Stimulated activated CD8-positive, alpha-beta memory T cell treated with anti-CD3 and anti-CD28 coated beads, Interleukin-12 subunit alpha, Interleukin-12 subunit beta, amount 100 ng/mL, for 24 hours (primary cell): ENCODE data around the gene TMEM245.

Experiments used
- DNase-seq: peaks from one replicate; pipeline ENCODE4 v3.0.0-alpha.2; 2020; ENCODE audit errors: extremely low read depth

Gene TMEM245

GRCh38 chr9:109101202-109101595, 18.5 kb downstream of the TMEM245 start:
- DNase-seq: no peak

GRCh38 chr9:109100543-109101201, 19.1 kb downstream of the TMEM245 start:
- DNase-seq: no peak

DNA sequence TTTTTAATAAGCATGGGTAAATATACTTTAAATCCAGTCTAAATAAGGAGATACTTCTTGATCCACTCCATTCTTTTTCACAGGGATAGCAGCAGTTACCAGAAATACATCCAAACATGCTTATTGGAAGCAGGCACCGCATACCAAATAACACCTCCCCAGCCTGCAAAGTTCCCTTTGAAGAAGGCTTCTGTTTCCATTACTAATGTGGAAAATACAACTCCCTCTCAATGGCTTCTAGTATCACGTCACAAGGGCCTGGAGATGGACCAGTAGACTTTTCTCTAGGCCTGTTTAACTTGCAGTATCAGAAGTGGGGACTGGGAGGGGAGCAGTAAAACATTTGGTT, 20.8 kb downstream of the TMEM245 start:
- no peak for DNase-seq

- no peak for DNase-seq
Measured at GRCh38 chr9:109098171-109098959, 21.4 kb downstream of the TMEM245 start.

DNA sequence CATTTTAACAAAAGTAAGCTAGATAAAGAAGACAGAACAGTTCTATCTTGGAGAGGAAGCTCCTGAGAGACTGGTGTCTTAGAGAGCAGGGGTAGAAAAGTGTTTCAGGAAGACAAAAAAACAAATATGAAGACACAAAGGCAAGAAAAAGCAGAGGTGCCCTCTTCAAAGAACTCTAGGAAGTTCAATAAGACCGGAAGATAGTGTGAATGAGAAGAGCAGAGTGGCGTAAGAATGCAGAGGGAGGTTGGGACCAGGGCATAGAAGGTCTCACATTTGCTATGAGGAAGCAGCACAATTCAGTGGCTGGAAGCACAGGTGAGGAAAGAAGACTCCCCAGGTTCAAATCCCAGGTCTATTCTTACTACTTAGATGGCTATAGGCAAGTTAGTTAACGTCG, 22.6 kb downstream of the TMEM245 start:
- DNase-seq: no peak

DNA sequence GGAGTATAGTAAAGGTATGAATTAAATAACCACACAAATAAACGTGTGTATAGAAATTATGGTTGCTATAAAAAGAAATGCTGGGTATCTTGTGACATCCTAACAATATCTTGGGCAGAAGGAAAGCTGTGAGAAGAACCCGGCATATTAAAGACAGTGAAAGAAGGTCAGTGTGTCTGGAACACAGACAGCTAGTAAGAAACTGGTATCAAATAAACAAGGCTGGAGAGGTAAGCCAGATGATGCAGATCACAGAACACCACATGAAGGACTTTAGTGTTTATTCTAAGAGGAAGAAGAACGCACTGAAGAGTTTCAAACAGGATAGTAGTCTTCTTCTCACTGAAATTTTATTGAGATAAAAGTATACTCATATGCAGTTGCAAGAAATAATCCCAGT, 24.4 kb downstream of the TMEM245 start:
- no peak for DNase-seq

GRCh38 chr9:109094268-109094667, 25.5 kb downstream of the TMEM245 start:
- DNase-seq: no peak

DNA sequence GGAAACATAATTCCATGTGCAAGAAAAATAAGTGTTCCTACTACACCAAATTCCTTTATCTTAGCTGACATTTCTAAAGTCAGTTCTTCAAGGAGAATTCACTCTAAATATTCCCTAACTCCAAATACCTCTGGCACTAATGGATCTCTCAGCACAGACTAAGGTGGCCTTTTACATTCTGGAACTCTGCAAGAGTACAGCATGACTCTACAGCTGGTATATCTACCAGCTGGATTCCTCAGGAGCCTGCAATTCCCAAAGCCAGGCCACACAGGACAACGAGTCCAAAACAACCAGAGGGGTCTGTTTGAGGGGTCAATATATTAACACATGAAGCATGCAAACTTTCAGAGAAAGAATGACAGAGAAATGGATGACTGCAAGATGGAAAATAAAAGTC, 27.2 kb downstream of the TMEM245 start:
- no peak for DNase-seq

- no peak for DNase-seq
Measured at GRCh38 chr9:109092051-109092580, 27.6 kb downstream of the TMEM245 start.

DNA sequence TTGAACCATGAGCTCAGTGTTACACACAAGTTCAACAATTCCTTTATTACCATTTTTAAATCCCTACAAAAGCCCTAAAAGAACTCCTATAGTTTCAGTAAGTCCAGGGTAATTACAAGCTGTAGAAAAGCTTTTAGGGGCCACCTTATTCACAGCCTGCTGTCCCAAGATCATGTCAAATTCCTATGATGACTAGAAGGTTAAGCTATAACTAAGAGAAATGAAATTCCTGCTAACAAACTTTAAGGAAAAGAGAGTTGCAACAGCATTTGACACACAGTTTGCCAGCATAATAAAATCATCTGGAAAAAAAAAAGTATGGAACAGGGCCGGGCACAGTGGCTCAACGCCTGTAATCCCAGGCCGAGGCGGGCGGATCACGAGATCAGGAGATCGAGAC, 31.5 kb downstream of the TMEM245 start:
- no peak for DNase-seq

DNA sequence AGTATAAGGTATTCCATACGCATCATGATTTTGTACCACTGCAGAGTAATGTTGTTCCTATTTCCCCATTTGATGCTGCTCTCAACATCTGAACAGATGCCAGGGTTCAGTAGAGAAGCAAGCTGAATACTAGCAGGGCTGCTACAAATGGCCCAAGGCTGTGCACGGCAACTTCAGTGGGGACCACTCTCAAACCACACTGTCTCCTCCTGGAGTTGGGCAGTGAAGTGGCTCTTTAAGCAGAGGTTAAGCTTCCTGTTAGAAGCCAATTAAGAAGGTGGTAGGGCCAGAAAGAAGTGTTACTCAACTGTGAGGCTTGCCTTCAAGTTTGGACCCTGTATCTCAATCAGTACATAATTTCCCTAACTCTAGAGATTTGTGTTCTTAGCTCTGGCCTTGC, 32.0 kb downstream of the TMEM245 start:
- DNase-seq: no peak

DNA sequence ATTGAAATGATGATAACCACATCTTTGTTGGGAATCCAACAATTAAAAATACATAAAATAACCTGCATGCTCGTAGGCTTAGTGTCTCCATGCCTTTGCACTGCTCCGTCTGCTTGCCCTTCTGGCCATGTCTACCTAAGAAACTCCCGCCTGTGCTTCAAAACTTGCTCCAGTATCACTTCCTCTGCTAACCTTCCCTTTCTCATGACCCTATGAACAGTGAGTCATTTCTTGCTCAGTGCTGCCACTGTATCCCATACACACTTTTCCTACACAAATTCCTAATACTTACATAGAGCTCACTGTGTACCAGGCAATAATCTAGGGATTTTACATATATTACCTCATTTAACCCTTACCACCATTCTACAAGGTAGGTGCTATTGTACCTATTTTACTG, 33.5 kb downstream of the TMEM245 start:
- no peak for DNase-seq

- no peak for DNase-seq
Measured at GRCh38 chr9:109085510-109085909, 34.2 kb downstream of the TMEM245 start.

DNA sequence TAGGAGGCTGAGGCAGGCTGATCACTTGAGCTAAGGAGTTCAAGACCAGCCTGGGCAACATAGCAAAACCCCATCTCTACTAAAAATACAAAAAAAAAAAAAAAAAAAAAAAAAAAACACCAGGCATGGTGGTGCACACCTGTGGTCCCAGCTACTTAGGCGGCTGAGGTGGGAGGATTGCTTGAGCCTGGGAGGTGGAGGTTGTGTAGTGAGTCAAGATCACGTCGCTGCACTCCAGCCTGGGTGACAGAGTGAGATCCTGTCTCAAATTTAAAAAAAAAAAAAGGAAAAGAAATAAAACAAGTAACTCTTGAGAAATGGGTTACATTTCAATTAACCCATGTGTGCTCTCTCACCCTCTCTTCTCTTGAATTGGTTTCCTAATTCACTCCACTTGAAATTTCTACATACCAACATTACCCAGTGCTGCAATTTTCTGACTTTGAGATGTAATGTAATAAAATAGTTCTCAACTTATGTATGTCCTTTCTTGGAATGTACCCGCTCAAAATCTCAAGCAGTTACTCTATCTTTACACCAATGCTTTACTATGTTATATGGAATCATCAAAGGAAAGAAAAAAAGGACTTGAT, 35.8 kb downstream of the TMEM245 start:
- DNase-seq: no peak

GRCh38 chr9:109083141-109083540, 36.6 kb downstream of the TMEM245 start:
- no peak for DNase-seq

DNA sequence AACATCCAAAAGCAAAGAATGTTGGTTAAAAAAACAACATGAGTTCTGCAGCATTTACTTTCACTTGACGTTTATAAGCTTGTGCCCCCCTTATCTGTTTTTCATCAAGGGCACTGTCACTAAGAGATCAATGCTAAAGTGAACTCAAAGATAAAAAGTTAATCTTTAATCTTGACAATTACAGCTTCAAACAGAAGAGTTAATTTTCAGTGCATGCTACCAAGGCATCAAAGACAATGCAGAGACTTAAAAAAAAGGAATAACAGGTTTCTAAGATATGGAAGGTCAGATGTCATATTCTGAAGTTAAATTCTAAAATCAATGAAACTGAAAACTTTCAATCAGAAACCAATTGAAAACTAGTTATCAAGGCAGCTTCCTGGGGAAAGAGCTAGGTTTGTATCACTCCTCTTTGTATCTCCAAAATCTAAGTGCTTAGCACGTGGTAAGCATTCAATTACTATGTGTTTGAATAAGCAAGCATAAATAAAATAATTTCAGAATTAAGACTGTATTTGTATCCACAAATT, 37.6 kb downstream of the TMEM245 start:
- DNase-seq: no peak

GRCh38 chr9:109074236-109074889, 45.4 kb downstream of the TMEM245 start:
- DNase-seq: no peak

DNA sequence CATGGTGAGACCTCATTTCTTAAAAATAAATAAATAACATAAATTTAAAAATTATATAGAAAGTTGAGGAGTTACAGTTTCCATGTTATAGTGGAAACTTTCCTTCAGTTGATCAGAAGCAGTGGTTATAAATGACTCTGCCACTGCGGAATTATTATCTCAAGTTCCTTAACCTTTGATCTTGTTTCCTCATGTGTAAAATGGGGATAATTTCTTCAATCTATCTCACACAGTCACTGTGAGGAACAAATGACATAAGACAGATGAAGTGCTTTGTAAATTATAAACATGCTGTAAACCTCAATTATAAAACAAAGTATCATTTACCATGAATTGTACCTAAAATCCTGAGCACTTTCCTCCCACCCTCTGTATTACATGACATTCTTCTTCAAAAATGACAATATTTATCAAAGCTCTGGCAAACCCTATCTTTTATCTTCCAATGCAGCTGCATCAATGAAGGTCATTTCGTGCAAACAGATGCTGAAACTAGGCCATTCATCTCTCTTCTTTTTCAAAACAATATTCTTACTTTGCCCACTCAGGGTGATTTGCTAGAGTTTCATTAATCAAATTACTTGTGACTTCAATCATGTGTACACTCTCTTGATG, 46.8 kb downstream of the TMEM245 start:
- DNase-seq: no peak

- DNase-seq: no peak
Measured at GRCh38 chr9:109072133-109072692, 47.5 kb downstream of the TMEM245 start.

DNA sequence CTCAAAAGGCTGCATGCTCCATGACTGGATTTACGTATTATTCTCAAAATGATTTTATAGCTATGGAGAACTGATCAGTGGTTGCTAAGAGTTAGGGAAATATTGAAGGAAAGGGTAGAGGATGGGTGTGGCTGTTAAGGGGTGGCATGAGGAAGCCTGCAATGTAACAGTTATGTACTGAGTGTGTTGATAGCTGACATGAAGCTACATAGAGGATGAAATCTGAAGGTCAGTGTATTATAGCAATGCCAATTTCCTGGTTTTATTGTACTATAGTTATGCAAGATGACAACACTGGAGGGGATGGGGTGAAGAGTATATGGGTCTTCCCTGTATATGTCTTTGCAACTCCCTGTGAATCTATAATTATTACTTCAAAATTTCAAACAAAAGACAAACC, 51.0 kb downstream of the TMEM245 start:
- no peak for DNase-seq

GRCh38 chr9:109064963-109065702, 54.6 kb downstream of the TMEM245 start:
- no peak for DNase-seq
